ENCODE data around the gene ANKUB1. TPM values are rescaled to one million over a fixed set of nuclear protein-coding genes. Genes with fewer than 3 reads are reported as not detected.

ANKUB1 gene
- total and polyA plus RNA-seq, 10 of the 15 experiments (the other 5 are each of a cell fraction or from before 2014, with no cell fraction given), result 0.08 TPM; not detected in 9

- TF ChIP-seq BCLAF1 (IDR thresholded peaks at IDR 0.05) (no peak), RAD51 (IDR thresholded peaks at IDR 0.05) (no peak), BCL11A (IDR thresholded peaks at IDR 0.05; ENCODE audit: low read depth, low read length) (no peak), EZH2 (IDR thresholded peaks at IDR 0.05; ENCODE audit: borderline replicate concordance, control insufficient read depth, low read depth, low read length) (no peak), NBN (IDR thresholded peaks at IDR 0.05) (no peak), GABPA (IDR thresholded peaks at IDR 0.05; ENCODE audit: low read depth) (no peak), CBX3 (IDR thresholded peaks at IDR 0.05; ENCODE audit: borderline replicate concordance, low read depth) (no peak), MYB (IDR thresholded peaks at IDR 0.05; ENCODE audit: borderline replicate concordance, low read depth, low read length) (no peak), PAX5 (IDR thresholded peaks at IDR 0.05; ENCODE audit: borderline replicate concordance, low read depth, low read length) (no peak)
- TF ChIP-seq, protein P1, sequence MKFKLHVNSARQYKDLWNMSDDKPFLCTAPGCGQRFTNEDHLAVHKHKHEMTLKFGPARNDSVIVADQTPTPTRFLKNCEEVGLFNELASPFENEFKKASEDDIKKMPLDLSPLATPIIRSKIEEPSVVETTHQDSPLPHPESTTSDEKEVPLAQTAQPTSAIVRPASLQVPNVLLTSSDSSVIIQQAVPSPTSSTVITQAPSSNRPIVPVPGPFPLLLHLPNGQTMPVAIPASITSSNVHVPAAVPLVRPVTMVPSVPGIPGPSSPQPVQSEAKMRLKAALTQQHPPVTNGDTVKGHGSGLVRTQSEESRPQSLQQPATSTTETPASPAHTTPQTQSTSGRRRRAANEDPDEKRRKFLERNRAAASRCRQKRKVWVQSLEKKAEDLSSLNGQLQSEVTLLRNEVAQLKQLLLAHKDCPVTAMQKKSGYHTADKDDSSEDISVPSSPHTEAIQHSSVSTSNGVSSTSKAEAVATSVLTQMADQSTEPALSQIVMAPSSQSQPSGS (IDR thresholded peaks at IDR 0.05; ENCODE audit: low read length), result no peak
These were observed 36.0 kb upstream of the ANKUB1 start (continued) for GRCh38 chr3:149828390-149828789.

Data from GM12878 (cell line).